HL-60 (cell line): ENCODE data around the gene RNF187.

Experiments
- CTCF ChIP-seq: IDR thresholded peaks from one replicate; pipeline ENCODE4 v1.5.1; 2011; ENCODE audit warnings: low read length, control low read depth, inconsistent platforms; ENCODE audit not compliant: insufficient read depth
- POLR2AphosphoS5 ChIP-seq: IDR thresholded peaks from 2 replicates; pipeline ENCODE4 v1.6.1; 2012; ENCODE audit warnings: low read depth

DNA sequence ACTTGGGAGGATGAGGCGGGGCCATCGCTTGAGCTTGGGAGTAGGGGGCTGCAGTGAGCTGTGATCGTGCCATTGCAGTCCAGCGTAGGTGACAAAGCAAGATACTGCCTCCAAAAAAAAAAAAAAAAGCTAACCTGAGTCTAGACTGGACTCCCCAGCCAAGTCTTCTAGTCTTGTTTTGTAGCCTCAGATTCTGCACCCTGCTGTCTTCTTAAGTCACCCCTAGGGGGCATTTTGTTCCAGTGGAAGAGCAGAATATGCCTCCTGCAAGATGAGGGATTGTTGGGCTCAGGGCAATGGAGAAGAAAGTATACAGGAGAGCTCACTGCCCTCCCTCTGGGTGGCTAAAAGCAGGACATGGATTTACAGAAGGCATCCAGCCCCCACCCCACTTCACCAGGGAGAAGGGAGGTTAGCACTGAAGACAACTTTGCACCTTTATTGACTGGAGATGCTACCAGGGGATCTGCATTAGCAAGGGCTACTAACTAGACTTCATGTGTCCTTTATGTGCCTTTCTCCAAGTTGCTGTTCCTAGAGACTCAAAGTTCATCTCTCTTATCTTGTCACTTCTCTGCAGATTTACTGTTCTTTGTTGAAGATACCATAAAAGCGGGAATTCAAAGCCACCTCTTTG lies 15.3 kb upstream of the RNF187 start:
- TF ChIP-seq CTCF (peak; percentile 33), POLR2AphosphoS5 (no peak)
